Left lung (tissue), 10 donors: ENCODE results near the gene PHOSPHO1. TPM values are rescaled to one million over a fixed set of nuclear protein-coding genes. Genes with fewer than 3 reads are reported as not detected.

ENCODE experiments used
- ATAC-seq: fragments of 200-7000 bp; cut with Tn5 transposase; one replicate; pipeline ENCODE4 v1.9.1; 2020; ENCODE audit warnings: moderate library complexity
- DNase-seq, 4 donors: peaks; one replicate each; pipeline ENCODE4 v3.0.0-alpha.2; 2013 to 2020
- H3K27ac ChIP-seq, 2 donors: fragments of 200-600 bp; sonication (generic) in 1 of 2; one replicate each; pipeline versions ENCODE4 v1.5.0 to v1.8.0; 2020 to 2021
- H3K27me3 ChIP-seq, 2 donors: fragments of 200-600 bp; sonication (generic) in 1 of 2; one replicate each; pipeline versions ENCODE4 v1.5.0 to v1.8.0; 2020 to 2021
- H3K36me3 ChIP-seq, 2 donors: fragments of 200-600 bp; sonication (generic) in 1 of 2; one replicate each; pipeline versions ENCODE4 v1.5.0 to v1.8.0; 2020 to 2021
- H3K4me1 ChIP-seq, 2 donors: fragments of 200-600 bp; one replicate each; pipeline ENCODE4 v1.8.0; 2021
- H3K4me3 ChIP-seq, 2 donors: fragments of 200-600 bp; sonication (generic) in 1 of 2; one replicate each; pipeline versions ENCODE4 v1.5.0 to v1.8.0; 2020 to 2021; ENCODE audit warnings: mild to moderate bottlenecking in 1 of 2
- H3K9me3 ChIP-seq, 2 donors: fragments of 200-600 bp; sonication (generic) in 1 of 2; one replicate each; pipeline versions ENCODE4 v1.5.0 to v1.8.0; 2020 to 2021
- CTCF ChIP-seq, 2 donors: fragments of 200-600 bp; sonication (generic) in 1 of 2; IDR thresholded peaks; one replicate each; pipeline versions ENCODE4 v1.5.0 to v1.8.0; 2021; ENCODE audit warnings: antibody characterized with exemption in 2 of 2
- intact Hi-C, 2 donors: fragments of 100-400 bp; cut with DNase I; formaldehyde crosslinking; loops; one replicate each; pipeline versions ENCODE4 v1.11.2 to v1.14.2; 2022
- polyA plus RNA-seq, 6 donors: library from polyadenylated mRNA; unstranded; fragments of 120-200 nt; gene quantifications; one replicate each; pipeline ENCODE4 v1.2.1, GENCODE V29; 2013; ENCODE audit not compliant: insufficient read length in 6 of 6
- total RNA-seq, 2 donors: library from RNA; stranded (reverse); fragmentation: NEBNext Ultra II Directional; extraction: Animal tissue kit (Norgen Biotek cat#: 25700); gene quantifications; one replicate each; pipeline ENCODE4 v1.2.1, GENCODE V29; 2021
- donor health status: DM: no; HTN: yes; CAD: no.
- donor health status: DM: no; HTN: no; CAD: no.

The PHOSPHO1 gene
- total and polyA plus RNA-seq, 8 donors, result 1.0 to 8.5 (median 2.6) TPM

- ATAC-seq (no peak), DNase-seq (peak in 1 of 4 donors; percentile 49)
- no peaks in the 10 kb centered on the region for H3K9me3 ChIP-seq
- peak overlapping the region in 1 of 2 donors; percentile 56 for H3K4me3 ChIP-seq
- H3K4me1 ChIP-seq, result peaks cover 4 to 93% of the 10 kb centered on the region in 2 donors
- H3K27ac ChIP-seq, result peak overlapping the region; percentile 1 to 91
- intact Hi-C loops, result no loop called here
- peaks cover 0 to 26% of the 10 kb centered on the region in 2 donors for H3K27me3 ChIP-seq
- peaks cover 0 to under 1% of the 10 kb centered on the region in 2 donors for H3K36me3 ChIP-seq
- no peak for TF ChIP-seq CTCF (IDR thresholded peaks at IDR 0.05)
Measured at GRCh38 chr17:49214676-49215360, 15.8 kb downstream of the PHOSPHO1 start.

DNA sequence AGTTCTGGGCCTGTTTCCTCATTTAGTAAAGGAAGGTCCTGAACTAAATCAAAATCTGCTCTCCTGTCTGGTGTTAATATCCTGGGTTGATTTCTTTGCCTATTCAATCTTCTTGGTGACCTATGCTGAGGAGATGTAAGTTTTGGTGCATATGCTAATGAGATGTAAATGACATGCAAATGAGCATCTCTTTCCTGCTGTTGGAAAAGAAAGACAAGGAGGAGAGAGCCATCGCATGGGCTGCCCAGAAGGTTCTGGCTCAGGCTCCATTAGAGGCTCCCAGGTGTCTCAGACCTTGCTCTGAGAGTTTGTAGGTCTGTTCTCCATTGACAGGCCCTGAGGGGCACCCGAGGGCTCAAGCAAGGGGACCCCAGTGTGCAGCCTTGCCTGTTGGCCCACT is 16.7 kb downstream of the PHOSPHO1 start:
- Histone ChIP-seq H3K27me3 (peaks cover 0 to 24% of the 10 kb centered on the region in 2 donors), H3K27ac (peak overlapping the region; percentile 1 to 91), H3K9me3 (no peaks in the 10 kb centered on the region), H3K36me3 (no peaks in the 10 kb centered on the region), H3K4me1 (peaks cover 4 to 93% of the 10 kb centered on the region in 2 donors), H3K4me3 (peak overlapping the region in 1 of 2 donors; percentile 56)
- ATAC-seq (no peak), DNase-seq (no peak)
- TF ChIP-seq CTCF (IDR thresholded peaks at IDR 0.05), result no peak
- intact Hi-C loops, result no loop called here

DNA sequence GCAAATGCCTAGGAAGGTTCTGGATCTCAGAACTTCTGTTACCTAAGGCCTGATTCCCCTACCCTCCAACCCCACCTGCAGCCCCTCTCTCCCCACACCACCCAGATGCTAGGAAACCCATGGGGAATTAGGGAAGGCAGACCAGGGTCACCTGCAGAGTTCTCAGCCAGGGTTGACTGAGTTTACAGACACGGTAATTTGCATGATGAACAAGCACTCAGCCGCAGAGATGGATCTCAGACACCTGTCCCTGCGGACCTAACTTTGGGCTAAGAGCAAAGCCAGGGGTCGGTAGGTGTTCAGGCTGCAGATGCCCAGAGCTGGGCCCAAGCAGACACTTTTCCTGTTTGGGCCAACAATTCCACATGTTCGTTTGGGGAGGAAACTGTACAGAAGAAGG is 17.2 kb downstream of the PHOSPHO1 start:
- peaks cover 0 to 22% of the 10 kb centered on the region in 2 donors for H3K27me3 ChIP-seq
- DNase-seq (no peak), ATAC-seq (no peak)
- H3K9me3 ChIP-seq, result no peaks in the 10 kb centered on the region
- TF ChIP-seq CTCF (IDR thresholded peaks at IDR 0.05), result no peak
- intact Hi-C loops, result no loop called here
- peak overlapping the region in 1 of 2 donors; percentile 56 for H3K4me3 ChIP-seq
- H3K27ac ChIP-seq, result peak overlapping the region; percentile 1 to 79
- H3K36me3 ChIP-seq, result no peaks in the 10 kb centered on the region
- H3K4me1 ChIP-seq, result peaks cover 4 to 90% of the 10 kb centered on the region in 2 donors

- DNase-seq (peak; percentile 46 to 77 (median 64)), ATAC-seq (peak; percentile 72)
- Histone ChIP-seq H3K27ac (peak within 1 kb of the TSS; percentile 67 to 79), H3K27me3 (peaks cover 0 to 22% of the 10 kb centered on the region in 2 donors), H3K4me3 (peak within 1 kb of the TSS; percentile 13 to 56), H3K36me3 (no peaks in the 10 kb centered on the region), H3K4me1 (peaks cover 0 to 68% of the 10 kb centered on the region in 2 donors), H3K9me3 (no peaks in the 10 kb centered on the region)
- TF ChIP-seq CTCF (IDR thresholded peaks at IDR 0.05), result no peak
- intact Hi-C loops, result no loop called here
Measured at GRCh38 chr17:49210158-49211029, 20.2 kb downstream of the PHOSPHO1 start, which contains the start of the genes ABI3 and GNGT2. Gene ABI3 (plus strand): TSS chr17:49210707. CDS start chr17:49210725, 18 bp downstream. Gene GNGT2 (minus strand): TSS chr17:49210574. CDS start chr17:49207422, 3,152 bp downstream.
